B cell (primary cell): ENCODE measurements around the gene ASB4. TPM values are rescaled to one million over a fixed set of nuclear protein-coding genes. Genes with fewer than 3 reads are reported as not detected.

Experiments
- ATAC-seq: fragments of 200-7000 bp; cut with Tn5 transposase; one replicate; pipeline ENCODE4 v1.10.0; 2021; ENCODE audit warnings: low read depth, mild to moderate bottlenecking, moderate number of reproducible peaks, moderate library complexity
- CTCF ChIA-PET: fragments of 350-600 bp; sonication (Branson Sonifier 250); formaldehyde crosslinking; loops from one replicate; lab custom pipeline; 2021; ENCODE audit warnings: antibody characterized with exemption, inconsistent platforms; lab: Charles Lee
- POLR2A ChIA-PET: fragments of 350-600 bp; sonication (Branson Sonifier 250); formaldehyde crosslinking; loops from one replicate; lab custom pipeline; 2021; ENCODE audit warnings: antibody characterized with exemption; lab: Charles Lee
- DNase-seq: peaks from one replicate; pipeline ENCODE4 v3.0.0; 2013
- H2AFZ ChIP-seq: 2 replicates; pipeline ENCODE4 v1.6.1; 2012; ENCODE audit warnings: mild to moderate bottlenecking, low read depth, low read length; ENCODE audit not compliant: insufficient read depth, poor library complexity, severe bottlenecking
- H3K27ac ChIP-seq, 2 donors: 1 replicate in 1 of 2; 2 replicates in 1 of 2; pipeline ENCODE4 v1.5.1; 2012 to 2013; ENCODE audit warnings: low read length in 2 of 2, mild to moderate bottlenecking in 2 of 2, moderate library complexity in 1 of 2
- H3K27me3 ChIP-seq, 4 experiments: fragments of 200-600 bp in 1 of 4; sonication (generic) in 1 of 4; replicated peaks in 1 of 4; 1 replicate in 2 of 4; 2 replicates in 2 of 4; pipeline versions ENCODE4 v1.6.1 to v1.7.0; 2013 to 2016; ENCODE audit warnings: low read length in 3 of 4, mild to moderate bottlenecking in 2 of 4, mixed read lengths in 1 of 4, moderate library complexity in 1 of 4; ENCODE audit not compliant: insufficient read depth in 4 of 4, control insufficient read depth in 3 of 4; ENCODE audit errors: control extremely low read depth in 1 of 4
- H3K36me3 ChIP-seq, 2 experiments: replicated peaks in 1 of 2; 1 replicate in 1 of 2; 2 replicates in 1 of 2; pipeline versions ENCODE4 v1.6.1 to v1.7.1; 2013; ENCODE audit warnings: low read length in 1 of 2; ENCODE audit not compliant: insufficient read depth in 2 of 2, control insufficient read depth in 1 of 2; ENCODE audit errors: control extremely low read depth in 1 of 2, extremely low read depth in 1 of 2
- H3K4me1 ChIP-seq, 2 donors: fragments of 200-600 bp in 1 of 2; sonication (generic) in 1 of 2; 1 replicate in 1 of 2; 2 replicates in 1 of 2; pipeline versions ENCODE4 v1.5.1 to v1.6.1; 2013 to 2017; ENCODE audit warnings: low read length in 2 of 2; ENCODE audit not compliant: control insufficient read depth in 2 of 2, insufficient read depth in 2 of 2
- H3K4me2 ChIP-seq: replicated peaks from 2 replicates; pipeline ENCODE3; 2012; ENCODE audit warnings: mild to moderate bottlenecking, low read depth, low read length; ENCODE audit not compliant: poor library complexity, severe bottlenecking
- H3K4me3 ChIP-seq, 5 experiments: fragments of 200-600 bp in 1 of 5; sonication (generic) in 1 of 5; 1 replicate in 3 of 5; 2 replicates in 2 of 5; pipeline versions ENCODE4 v1.5.1 to v1.7.0; 2011 to 2016; ENCODE audit warnings: low read length in 4 of 5, mild to moderate bottlenecking in 4 of 5, low read depth in 2 of 5, control low read depth in 1 of 5, moderate library complexity in 1 of 5; ENCODE audit not compliant: insufficient read depth in 1 of 5; ENCODE audit errors: control extremely low read depth in 1 of 5, extremely low read depth in 1 of 5
- H3K79me2 ChIP-seq: fragments of 200-600 bp; sonication (generic); one replicate; pipeline ENCODE4 v1.6.0; 2016; ENCODE audit warnings: low read length; ENCODE audit not compliant: control insufficient read depth, insufficient read depth
- H3K9ac ChIP-seq: fragments of 200-600 bp; sonication (generic); 2 replicates; pipeline ENCODE4 v1.6.1; 2017; ENCODE audit warnings: mild to moderate bottlenecking, low read length, moderate library complexity
- H3K9me3 ChIP-seq, 3 donors: one replicate each; pipeline versions ENCODE4 v1.6.1 to v1.7.1; 2013; ENCODE audit warnings: low read length in 2 of 3; ENCODE audit not compliant: control insufficient read depth in 2 of 3, insufficient read depth in 1 of 3; ENCODE audit errors: control extremely low read depth in 1 of 3
- H4K20me1 ChIP-seq: 2 replicates; pipeline ENCODE4 v1.6.0; 2012; ENCODE audit warnings: mild to moderate bottlenecking, low read length; ENCODE audit not compliant: insufficient read depth, control insufficient read depth, poor library complexity, severe bottlenecking
- H3K27ac Mint-ChIP-seq: one replicate; pipeline ENCODE4 v1.8.0; 2021; ENCODE audit warnings: mixed read lengths
- H3K27me3 Mint-ChIP-seq: one replicate; pipeline ENCODE4 v1.8.0; 2021; ENCODE audit warnings: mixed read lengths
- H3K4me1 Mint-ChIP-seq: one replicate; pipeline ENCODE4 v1.8.0; 2021; ENCODE audit warnings: mixed read lengths
- H3K4me3 Mint-ChIP-seq: one replicate; pipeline ENCODE4 v1.8.0; 2021; ENCODE audit warnings: mixed read lengths
- H3K9me3 Mint-ChIP-seq: one replicate; pipeline ENCODE4 v1.8.0; 2022; ENCODE audit warnings: mixed read lengths; ENCODE audit not compliant: insufficient read depth
- EZH2 ChIP-seq: IDR thresholded peaks from 2 replicates; pipeline ENCODE4 v1.6.1; 2012; ENCODE audit warnings: borderline replicate concordance, low read depth, mild to moderate bottlenecking, moderate library complexity, low read length; ENCODE audit not compliant: insufficient read depth, poor library complexity, severe bottlenecking
- WGBS: methylation state at CpG from one replicate; pipeline ENCODE4 v1.1.5; 2013; ENCODE audit warnings: missing lambda C conversion rate; ENCODE audit not compliant: insufficient coverage; 5-methylcytosine and 5-hydroxymethylcytosine counted together
- intact Hi-C: fragments of 100-400 bp; cut with micrococcal nuclease; formaldehyde crosslinking; loops from one replicate; pipeline ENCODE4 v1.10.0; 2022
- polyA plus RNA-seq: library from polyadenylated mRNA; depleted of rRNA; stranded (reverse); fragments of >200 nt; gene quantifications from 2 replicates; pipeline ENCODE4 v1.2.3, GENCODE V29; 2012
- total RNA-seq, 2 donors: library from RNA; stranded (reverse); fragments of 120-200 nt in 1 of 2; gene quantifications; 1 replicate in 1 of 2; 2 replicates in 1 of 2; pipeline versions ENCODE4 v1.2.3 to v1.2.4, GENCODE V29; 2013 to 2022
- TF ChIP-seq, protein P1 (sequence below): fragments of 200-600 bp; IDR thresholded peaks from one replicate; pipeline ENCODE4 v1.8.0; 2022; ENCODE audit warnings: antibody characterized with exemption, mild to moderate bottlenecking

ASB4 gene
- total and polyA plus RNA-seq, 2 donors (not counting 1 experiment from before 2014, with no cell fraction given): not detected

DNA sequence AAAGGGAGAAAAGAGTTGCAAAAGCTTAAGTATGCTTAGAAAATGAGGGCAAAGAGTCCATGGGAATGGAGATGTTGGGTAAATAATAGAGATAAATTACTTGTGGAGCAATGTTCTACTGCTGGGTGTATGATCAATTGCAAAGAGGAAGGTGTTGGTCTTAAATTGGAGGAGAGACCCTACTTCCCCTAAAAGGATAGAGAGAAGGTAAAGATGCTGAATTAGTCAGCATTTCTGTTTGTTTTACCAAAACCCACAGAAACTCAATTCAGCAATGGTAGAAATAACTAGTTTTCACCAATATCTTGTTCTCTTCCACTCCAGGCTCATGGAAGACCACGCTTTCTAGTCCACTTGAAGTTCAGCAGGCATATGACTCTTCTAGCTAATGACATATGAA is 32.1 kb downstream of the ASB4 start:
- no peaks in the 10 kb centered on the region for H3K36me3 ChIP-seq
- H3K9me3 Mint-ChIP-seq: no peaks in the 10 kb centered on the region
- H2AFZ ChIP-seq: no peak overlapping the region
- POLR2A ChIA-PET: no interaction called here
- H3K9ac ChIP-seq: no peak overlapping the region
- CTCF ChIA-PET: interaction anchor here (1.0 to 12.9 kb wide), 3 partner anchors 9 to 173 kb away, joined by 3 to 695 read pairs (median 230); no protein-coding TSS in a partner anchor
- WGBS: no CpG with 5 or more reads among the region's 1 CpG
- no peak overlapping the region for H3K4me3 Mint-ChIP-seq
- TF ChIP-seq, protein P1, sequence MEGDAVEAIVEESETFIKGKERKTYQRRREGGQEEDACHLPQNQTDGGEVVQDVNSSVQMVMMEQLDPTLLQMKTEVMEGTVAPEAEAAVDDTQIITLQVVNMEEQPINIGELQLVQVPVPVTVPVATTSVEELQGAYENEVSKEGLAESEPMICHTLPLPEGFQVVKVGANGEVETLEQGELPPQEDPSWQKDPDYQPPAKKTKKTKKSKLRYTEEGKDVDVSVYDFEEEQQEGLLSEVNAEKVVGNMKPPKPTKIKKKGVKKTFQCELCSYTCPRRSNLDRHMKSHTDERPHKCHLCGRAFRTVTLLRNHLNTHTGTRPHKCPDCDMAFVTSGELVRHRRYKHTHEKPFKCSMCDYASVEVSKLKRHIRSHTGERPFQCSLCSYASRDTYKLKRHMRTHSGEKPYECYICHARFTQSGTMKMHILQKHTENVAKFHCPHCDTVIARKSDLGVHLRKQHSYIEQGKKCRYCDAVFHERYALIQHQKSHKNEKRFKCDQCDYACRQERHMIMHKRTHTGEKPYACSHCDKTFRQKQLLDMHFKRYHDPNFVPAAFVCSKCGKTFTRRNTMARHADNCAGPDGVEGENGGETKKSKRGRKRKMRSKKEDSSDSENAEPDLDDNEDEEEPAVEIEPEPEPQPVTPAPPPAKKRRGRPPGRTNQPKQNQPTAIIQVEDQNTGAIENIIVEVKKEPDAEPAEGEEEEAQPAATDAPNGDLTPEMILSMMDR: no peak
- no peak for TF ChIP-seq EZH2
- ATAC-seq (no peak), DNase-seq (no peak)
- no peak overlapping the region for H3K27ac Mint-ChIP-seq
- no peaks in the 10 kb centered on the region for H3K9me3 ChIP-seq
- peaks cover 11% of the 10 kb centered on the region for H3K27me3 Mint-ChIP-seq
- intact Hi-C loops: no loop called here
- no peak overlapping the region for H3K4me2 ChIP-seq
- H3K4me1 Mint-ChIP-seq: no peaks in the 10 kb centered on the region
- H3K27ac ChIP-seq: no peak overlapping the region
- H3K79me2 ChIP-seq: no peaks in the 10 kb centered on the region
- no peaks in the 10 kb centered on the region for H3K4me1 ChIP-seq
- H4K20me1 ChIP-seq: no peaks in the 10 kb centered on the region
- H3K4me3 ChIP-seq: no peak overlapping the region
- peaks cover 0 to 3% (median 0%) of the 10 kb centered on the region in 4 experiments for H3K27me3 ChIP-seq

DNA sequence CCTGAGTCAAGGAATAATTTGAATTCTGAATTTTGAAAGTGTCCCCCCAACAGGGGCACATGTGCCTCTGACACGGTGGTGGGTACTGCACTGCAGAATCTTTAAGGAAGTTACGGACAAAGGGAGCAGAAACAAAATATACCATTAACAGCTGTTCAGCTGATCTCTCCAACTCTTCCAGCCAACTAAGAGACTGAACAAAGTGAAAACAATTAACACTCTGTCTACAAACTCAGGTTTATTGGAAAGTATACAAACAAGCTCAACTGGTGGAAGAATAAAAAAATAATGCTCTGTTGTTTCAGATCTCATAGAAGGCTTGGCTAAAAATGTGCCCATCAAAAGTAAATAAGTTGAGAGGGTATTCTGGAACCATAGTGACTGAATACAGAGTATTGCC is 34.4 kb downstream of the ASB4 start:
- CTCF ChIA-PET: interaction anchor here (0.9 to 14.0 kb wide), 4 partner anchors 8 to 170 kb away, joined by 4 to 230 read pairs (median 4); no protein-coding TSS in a partner anchor
- Histone ChIP-seq H3K4me3 (no peak overlapping the region), H2AFZ (no peak overlapping the region), H3K4me1 (no peaks in the 10 kb centered on the region), H3K4me2 (no peak overlapping the region), H3K9ac (no peak overlapping the region), H3K27me3 (peaks cover 0 to 3% (median 0%) of the 10 kb centered on the region in 4 experiments), H4K20me1 (no peaks in the 10 kb centered on the region), H3K36me3 (no peaks in the 10 kb centered on the region), H3K79me2 (no peaks in the 10 kb centered on the region), H3K27ac (no peak overlapping the region), H3K9me3 (no peaks in the 10 kb centered on the region)
- no peak for ATAC-seq
- Mint-ChIP-seq H3K4me1 (no peaks in the 10 kb centered on the region), H3K27ac (no peak overlapping the region), H3K4me3 (no peak overlapping the region), H3K27me3 (peaks cover 11% of the 10 kb centered on the region), H3K9me3 (no peaks in the 10 kb centered on the region)
- intact Hi-C loops: no loop called here
- 100% methylated on average over 2 of the region's 2 CpGs for WGBS
- no peak for DNase-seq
- POLR2A ChIA-PET: no interaction called here
- no peak for TF ChIP-seq EZH2
- TF ChIP-seq, protein P1: no peak
